IMR-90 (cell line): Measurements from ENCODE around the gene SHB. TPM values are rescaled to one million over a fixed set of nuclear protein-coding genes. Genes with fewer than 3 reads are reported as not detected.

Experiments used
- ATAC-seq: fragments of 200-7000 bp; cut with Tn5 transposase; 2 replicates; pipeline ENCODE4 v1.9.1; 2020; ENCODE audit warnings: low read depth, mild to moderate bottlenecking, moderate library complexity
- BruUV-seq: library from RNA; stranded (reverse); fragments of 400-500 nt; replicated peaks from 2 replicates; lab custom pipeline; 2021; lab: Mats Ljungman, UMichigan
- CTCF ChIA-PET: fragments of 300-600 bp; formaldehyde crosslinking; extraction: SDS; loops from one replicate; lab custom pipeline; 2021; ENCODE audit warnings: antibody characterized with exemption; lab: Yijun Ruan, JAX
- POLR2A ChIA-PET: fragments of 300-600 bp; sonication (Branson Sonifier 250); formaldehyde crosslinking; loops from one replicate; lab custom pipeline; 2022; ENCODE audit warnings: antibody characterized with exemption; ENCODE audit not compliant: unreplicated experiment; lab: Charles Lee
- DNase-seq: peaks from one replicate; pipeline ENCODE4 v3.0.0; 2013
- H2AFZ ChIP-seq: replicated peaks from 2 replicates; pipeline ENCODE3; 2013; ENCODE audit warnings: low read length, mild to moderate bottlenecking; ENCODE audit not compliant: poor library complexity
- H2AK5ac ChIP-seq: 2 replicates; pipeline ENCODE4 v1.6.1; 2013; ENCODE audit warnings: low read depth, low read length, inconsistent platforms
- H2AK9ac ChIP-seq: replicated peaks from 2 replicates; pipeline ENCODE3; 2013; ENCODE audit warnings: mild to moderate bottlenecking, low read depth, low read length, moderate library complexity; ENCODE audit not compliant: poor library complexity
- H2BK120ac ChIP-seq: 2 replicates; pipeline ENCODE4 v1.6.1; 2013; ENCODE audit warnings: low read depth, low read length, inconsistent platforms
- H2BK15ac ChIP-seq: 3 replicates; pipeline ENCODE4 v1.6.1; 2013; ENCODE audit warnings: low read depth, low read length, inconsistent platforms
- H2BK20ac ChIP-seq: 2 replicates; pipeline ENCODE4 v1.6.1; 2013; ENCODE audit warnings: low read depth, mild to moderate bottlenecking, inconsistent platforms, low read length, moderate library complexity
- H2BK5ac ChIP-seq: 2 replicates; pipeline ENCODE4 v1.6.1; 2013; ENCODE audit warnings: mild to moderate bottlenecking, low read depth, low read length, inconsistent platforms; ENCODE audit not compliant: poor library complexity, severe bottlenecking
- H3K14ac ChIP-seq: replicated peaks from 2 replicates; pipeline ENCODE4 v1.6.1; 2013; ENCODE audit warnings: low read depth, low read length, inconsistent platforms
- H3K18ac ChIP-seq: 2 replicates; pipeline ENCODE4 v1.6.1; 2013; ENCODE audit warnings: low read depth, low read length, control low read depth
- H3K23ac ChIP-seq: 2 replicates; pipeline ENCODE4 v1.6.1; 2013; ENCODE audit warnings: low read depth, low read length, inconsistent platforms
- H3K27ac ChIP-seq: 2 replicates; pipeline ENCODE4 v1.5.1; 2013; ENCODE audit warnings: mild to moderate bottlenecking, control low read depth, low read length; ENCODE audit not compliant: insufficient read depth
- H3K27me3 ChIP-seq: 2 replicates; pipeline ENCODE4 v1.6.1; 2013; ENCODE audit warnings: low read length; ENCODE audit not compliant: control insufficient read depth, insufficient read depth
- H3K36me3 ChIP-seq: 2 replicates; pipeline ENCODE4 v1.6.1; 2013; ENCODE audit warnings: low read length, mixed read lengths; ENCODE audit not compliant: control insufficient read depth, insufficient read depth
- H3K4ac ChIP-seq: 2 replicates; pipeline ENCODE4 v1.6.1; 2013; ENCODE audit warnings: low read depth, low read length, inconsistent platforms
- H3K4me1 ChIP-seq: 2 replicates; pipeline ENCODE4 v1.6.1; 2013; ENCODE audit warnings: low read length, mixed read lengths; ENCODE audit not compliant: control insufficient read depth, insufficient read depth
- H3K4me2 ChIP-seq: 2 replicates; pipeline ENCODE4 v1.6.1; 2013; ENCODE audit warnings: low read depth, mild to moderate bottlenecking, control low read depth, low read length, moderate library complexity
- H3K4me3 ChIP-seq: 2 replicates; pipeline ENCODE4 v1.5.1; 2013; ENCODE audit warnings: low read depth, mild to moderate bottlenecking, control low read depth, low read length, moderate library complexity; ENCODE audit not compliant: insufficient read depth
- H3K56ac ChIP-seq: 2 replicates; pipeline ENCODE4 v1.6.1; 2013; ENCODE audit warnings: low read length, inconsistent platforms; ENCODE audit not compliant: insufficient read depth; ENCODE audit errors: extremely low read depth
- H3K79me1 ChIP-seq, 2 experiments: 2 replicates each; pipeline ENCODE4 v1.6.1; 2013; ENCODE audit warnings: low read length in 2 of 2, inconsistent platforms in 1 of 2, low read depth in 1 of 2
- H3K9ac ChIP-seq: 2 replicates; pipeline ENCODE4 v1.6.1; 2013; ENCODE audit warnings: low read depth, low read length, control low read depth
- H3K9me1 ChIP-seq: 2 replicates; pipeline ENCODE4 v1.6.1; 2013; ENCODE audit warnings: low read length, inconsistent platforms; ENCODE audit not compliant: insufficient read depth
- H3K9me3 ChIP-seq: 2 replicates; pipeline ENCODE4 v1.6.1; 2013; ENCODE audit warnings: low read length; ENCODE audit not compliant: control insufficient read depth, insufficient read depth
- H4K20me1 ChIP-seq: 2 replicates; pipeline ENCODE4 v1.6.1; 2013; ENCODE audit warnings: low read length, inconsistent platforms; ENCODE audit not compliant: insufficient read depth
- H4K5ac ChIP-seq: 2 replicates; pipeline ENCODE4 v1.6.1; 2013; ENCODE audit warnings: mild to moderate bottlenecking, low read depth, low read length, control low read depth
- H4K8ac ChIP-seq, 2 experiments: 2 replicates each; pipeline ENCODE4 v1.6.1; 2013; ENCODE audit warnings: low read depth in 2 of 2, low read length in 2 of 2, control low read depth in 1 of 2, inconsistent platforms in 1 of 2
- H4K91ac ChIP-seq: 2 replicates; pipeline ENCODE4 v1.6.1; 2013; ENCODE audit warnings: low read depth, low read length, inconsistent platforms; ENCODE audit not compliant: insufficient read depth
- CEBPB ChIP-seq: IDR thresholded peaks from 2 replicates; pipeline ENCODE4 v1.6.1; 2012; ENCODE audit warnings: low read depth, low read length, improper control_type of control experiment
- CHD1 ChIP-seq: IDR thresholded peaks from 2 replicates; pipeline ENCODE4 v1.6.1; 2012; ENCODE audit warnings: low read depth, low read length, improper control_type of control experiment
- MXI1 ChIP-seq: IDR thresholded peaks from 2 replicates; pipeline ENCODE4 v1.6.1; 2012; ENCODE audit warnings: low read depth, mild to moderate bottlenecking, low read length, moderate library complexity, borderline replicate concordance
- WGBS, 2 experiments: methylation state at CpG; one replicate each; pipeline versions ENCODE4 v1.1.5 to v1.1.7; 2013; ENCODE audit warnings: missing lambda C conversion rate in 2 of 2; ENCODE audit not compliant: insufficient read length in 1 of 2; ENCODE audit errors: extremely low coverage in 2 of 2; 5-methylcytosine and 5-hydroxymethylcytosine counted together
- dilution Hi-C: fragments of 300-500 bp; cut with HindIII; formaldehyde crosslinking; loops from one replicate; pipeline ENCODE4 v1.14.3; 2018; ENCODE audit warnings: low sequenced_read_pairs; ENCODE audit not compliant: unreplicated experiment
- in situ Hi-C: fragments of 300-500 bp; cut with MboI; formaldehyde crosslinking; loops from 3 replicates; pipeline ENCODE4 v1.14.3; 2019; ENCODE audit warnings: low sequenced_read_pairs, inconsistent platforms, mixed read lengths
- intact Hi-C: fragments of 100-400 bp; cut with micrococcal nuclease; formaldehyde crosslinking; loops from 2 replicates; pipeline ENCODE4 v1.10.0; 2022
- polyA plus RNA-seq, 3 experiments: library from polyadenylated mRNA; depleted of rRNA; stranded (reverse); fragments of >200 nt; gene quantifications; 2 replicates each; pipeline ENCODE4 v1.2.3, GENCODE V29; 2012; ENCODE audit warnings: low replicate concordance in 1 of 3
- total RNA-seq: library from RNA; depleted of rRNA; stranded (reverse); fragments of >200 nt; gene quantifications from 2 replicates; pipeline ENCODE4 v1.2.3, GENCODE V29; 2012
- TF ChIP-seq, protein P1 (sequence below): fragments of 150-350 bp; IDR thresholded peaks from 2 replicates; pipeline ENCODE4 v1.6.1; 2017; ENCODE audit warnings: mild to moderate bottlenecking, antibody characterized with exemption, low read length, low read depth

SHB gene
- total and polyA plus RNA-seq, 2 of the 4 experiments (the other 2 are of a cell fraction): 6.1 to 20.4 TPM

DNA sequence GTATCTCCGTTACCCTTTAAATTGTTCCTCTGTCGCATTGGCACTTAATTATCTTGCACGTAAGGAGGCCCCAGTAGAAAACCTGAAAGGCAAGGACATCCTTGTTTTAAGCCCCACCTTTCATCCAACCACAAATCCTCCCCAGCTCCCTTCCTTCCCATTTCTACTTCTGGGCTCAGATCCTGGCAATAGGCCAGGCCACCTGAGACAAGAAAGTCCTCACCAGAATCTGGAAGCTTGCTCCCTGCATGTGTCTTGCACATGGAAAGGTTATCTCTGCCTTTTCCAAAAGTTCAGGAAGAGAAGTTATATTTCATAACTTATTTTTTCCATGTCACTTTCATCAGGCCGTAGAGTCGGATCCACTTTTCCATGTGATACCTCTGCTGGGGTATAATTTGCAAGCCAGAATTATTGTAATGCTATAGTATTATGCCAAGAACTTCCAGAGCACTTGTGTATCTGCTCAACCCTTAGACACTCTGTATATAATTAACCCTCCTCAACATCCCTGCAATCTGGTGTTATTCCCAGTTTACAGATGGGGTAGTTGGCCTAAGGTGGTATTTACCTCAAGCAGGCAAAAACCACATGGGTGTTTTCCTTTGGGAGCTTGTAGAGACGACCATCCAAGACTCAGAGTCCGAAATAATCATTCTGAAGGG is 2.6 kb upstream of the SHB start (continued):
- TF ChIP-seq MXI1: no peak

DNA sequence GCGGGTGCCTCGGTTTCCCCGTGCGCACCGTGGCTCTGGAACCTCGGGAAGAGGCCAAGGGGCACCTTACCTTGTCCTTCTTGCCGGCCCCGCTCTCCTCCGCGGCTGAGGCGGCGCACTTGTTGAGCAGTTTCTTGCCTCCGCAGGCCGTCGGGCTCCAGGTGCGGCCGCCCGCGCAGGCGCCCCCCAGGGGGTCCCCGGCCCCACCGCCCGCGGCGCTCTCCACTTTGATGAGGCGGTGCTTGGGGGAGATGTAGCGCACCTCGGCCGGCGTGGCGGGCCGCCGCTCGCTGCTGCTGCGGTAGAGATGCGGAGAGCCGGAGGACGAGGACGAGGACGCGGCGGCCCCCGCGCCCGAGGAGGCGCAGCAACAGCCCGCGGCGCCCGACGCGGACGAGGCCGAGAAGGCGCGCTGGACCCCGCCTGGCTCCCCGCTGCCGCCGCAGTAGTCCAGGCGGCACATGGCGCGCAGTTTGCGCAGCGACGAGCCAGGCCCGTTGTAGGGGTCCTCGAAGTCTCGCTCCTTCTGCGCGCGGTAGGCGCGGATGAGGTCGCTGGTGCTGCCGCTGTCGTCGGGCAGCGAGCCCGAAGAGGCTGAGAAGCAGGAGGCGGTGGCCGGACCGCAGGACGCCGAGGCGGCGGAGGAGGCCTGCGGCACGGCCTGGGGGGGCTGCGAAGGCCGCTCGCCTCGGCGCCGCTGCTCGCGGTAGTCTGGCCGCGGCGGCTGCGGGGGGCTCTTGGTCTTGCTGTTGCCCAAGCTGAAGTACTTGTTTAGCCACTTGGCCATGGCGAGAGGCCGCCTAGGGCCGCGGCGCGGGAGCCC is 957 bp downstream of the SHB start:
- Histone ChIP-seq H3K9me3 (no peaks in the 10 kb centered on the region), H3K4me2 (peak overlapping the region; percentile 93), H2AFZ (peak overlapping the region; percentile 86), H3K79me1 (peaks cover under 1 to 47% of the 10 kb centered on the region in 2 experiments; a peak in 3 of 4 replicates), H2BK120ac (peak overlapping the region; percentile 42; the same call in 1 of the 2 replicates), H4K91ac (peak overlapping the region; percentile 80; the same call in 1 of the 2 replicates), H3K27me3 (no peaks in the 10 kb centered on the region), H2BK15ac (no peak overlapping the region), H3K4ac (peak overlapping the region; percentile 81), H3K9ac (peak overlapping the region; percentile 98), H3K56ac (peak overlapping the region; percentile 28; the same call in 1 of the 2 replicates), H4K8ac (peak overlapping the region; percentile 22 to 49; a peak in 2 of 4 replicates), H3K18ac (peak overlapping the region; percentile 62), H3K4me1 (peaks cover 22% of the 10 kb centered on the region), H3K4me3 (peak overlapping the region; percentile 89), H3K36me3 (peaks cover 7% of the 10 kb centered on the region), H2AK5ac (0 out of 2 replicates have a peak overlapping the region, but pooled peaks have one; percentile 17), H3K14ac (peak overlapping the region; percentile 91), H4K20me1 (peaks cover 44% of the 10 kb centered on the region), H2BK5ac (peak overlapping the region; percentile 79), H2BK20ac (no peak overlapping the region), H3K9me1 (peaks cover 22% of the 10 kb centered on the region), H3K23ac (peak overlapping the region; percentile 88), H3K27ac (peak overlapping the region; percentile 87), H4K5ac (peak overlapping the region; percentile 66), H2AK9ac (peak overlapping the region; percentile 94)
- intact Hi-C loops (loop anchor here (1.0 to 5.0 kb wide), 6 partner anchors 41 to 294 kb away; no protein-coding TSS in a partner anchor), dilution Hi-C loops (loop anchor here (25.0 kb wide), 1 partner anchor 131 kb away; no protein-coding TSS in a partner anchor), in situ Hi-C loops (loop anchor here (10.0 to 25.0 kb wide), 2 partner anchors 143 to 581 kb away; partner anchors contain the start of gene POLR1E)
- TF ChIP-seq, protein P1, sequence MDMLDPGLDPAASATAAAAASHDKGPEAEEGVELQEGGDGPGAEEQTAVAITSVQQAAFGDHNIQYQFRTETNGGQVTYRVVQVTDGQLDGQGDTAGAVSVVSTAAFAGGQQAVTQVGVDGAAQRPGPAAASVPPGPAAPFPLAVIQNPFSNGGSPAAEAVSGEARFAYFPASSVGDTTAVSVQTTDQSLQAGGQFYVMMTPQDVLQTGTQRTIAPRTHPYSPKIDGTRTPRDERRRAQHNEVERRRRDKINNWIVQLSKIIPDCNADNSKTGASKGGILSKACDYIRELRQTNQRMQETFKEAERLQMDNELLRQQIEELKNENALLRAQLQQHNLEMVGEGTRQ: no peak
- peak; percentile 53; the same call in 1 of the 2 replicates for TF ChIP-seq CHD1
- TF ChIP-seq MXI1: 0 out of 2 replicates have a peak, but pooled peaks have one; percentile 58
- TF ChIP-seq CEBPB: no peak
- DNase-seq: no peak
- CTCF ChIA-PET: interaction anchor here (1.3 kb wide), 1 partner anchor 154 kb away, joined by 4 read pairs; no protein-coding TSS in a partner anchor
- no TSS peak for BruUV-seq
- ATAC-seq: no peak; the same call in 1 of the 2 replicates
- POLR2A ChIA-PET: interaction anchor here (0.6 kb wide), 1 partner anchor 151 kb away, joined by 12 read pairs; no protein-coding TSS in a partner anchor
- WGBS, 2 experiments: 1% methylated on average over 71 of the region's 107 CpGs; no CpG with 5 or more reads in 1 of the 2 experiments
